Measurements from ENCODE around the gene MSRB2.
A peak's percentile ranks its signal among the peaks of the same experiment; 100 is the strongest.
"Not testable (repeated sequence)": the region's sequence is repeated elsewhere in the genome, so short reads cannot be mapped to it uniquely, and the experiment has no call there.

MSRB2 gene

GRCh38 chr10:23070092-23070912 is 25.1 kb upstream of the MSRB2 start:
- not testable (repeated sequence) for DNase-seq (ENCODE audit: low spot score)

DNA sequence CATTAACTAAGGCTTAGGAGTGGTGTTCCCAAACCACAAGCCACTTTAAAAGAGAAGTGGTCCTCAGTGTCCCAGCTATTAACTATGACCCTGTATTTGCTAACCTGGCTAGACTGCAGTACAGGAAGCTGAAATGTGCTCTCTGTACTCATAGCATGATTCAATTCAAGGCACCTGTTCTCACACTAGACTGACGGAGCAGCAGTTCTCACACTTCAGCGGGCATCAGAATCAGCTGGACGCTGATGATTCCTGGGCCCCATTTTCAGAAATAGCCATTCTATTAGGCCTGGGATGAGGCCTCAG is 24.5 kb upstream of the MSRB2 start:
- DNase-seq (ENCODE audit: low spot score): no peak

GRCh38 chr10:23072593-23072992 is 22.8 kb upstream of the MSRB2 start:
- DNase-seq (ENCODE audit: low spot score): not testable (repeated sequence)

DNA sequence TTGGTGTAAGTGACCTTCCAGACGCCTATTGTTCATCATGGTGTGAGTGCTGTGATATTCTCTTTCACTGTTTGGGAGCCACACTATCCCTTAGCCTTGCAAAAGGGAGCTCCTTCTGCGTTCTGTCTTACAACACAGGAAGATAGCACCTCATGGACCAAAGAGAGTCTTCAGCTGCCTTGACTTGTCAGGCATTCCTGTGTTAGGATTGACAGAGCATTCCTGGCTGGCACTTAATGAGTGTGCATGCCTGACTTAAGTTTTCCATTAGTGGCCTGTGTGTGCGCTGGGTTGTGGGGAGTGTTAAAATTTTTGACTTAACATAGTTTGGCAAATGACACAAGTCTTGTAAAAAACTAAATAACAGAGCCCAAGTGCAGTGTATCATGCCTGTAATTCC is 21.9 kb upstream of the MSRB2 start:
- DNase-seq (ENCODE audit: low spot score): no peak

DNA sequence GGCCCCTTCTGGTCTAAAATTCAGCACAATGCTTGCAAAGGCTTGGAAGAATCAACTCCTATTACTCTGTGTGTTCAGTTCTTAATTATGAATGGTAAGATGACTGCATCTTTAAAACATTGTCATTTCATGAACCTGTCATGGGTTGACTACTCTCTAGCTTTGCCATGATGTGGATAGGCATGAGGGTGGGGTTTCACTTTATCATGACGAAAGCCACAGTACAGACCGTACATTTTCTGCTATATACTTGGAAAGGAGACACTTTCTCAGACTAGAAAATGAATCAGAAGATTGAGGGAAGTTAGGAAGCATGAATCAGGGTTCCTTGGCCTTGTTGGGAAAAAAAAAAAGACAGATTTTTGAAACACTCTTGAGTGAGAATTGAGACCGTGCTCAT is 19.7 kb upstream of the MSRB2 start:
- no peak for DNase-seq (ENCODE audit: low spot score)

GRCh38 chr10:23078114-23078513 is 17.3 kb upstream of the MSRB2 start:
- no peak for DNase-seq (ENCODE audit: low spot score)

DNA sequence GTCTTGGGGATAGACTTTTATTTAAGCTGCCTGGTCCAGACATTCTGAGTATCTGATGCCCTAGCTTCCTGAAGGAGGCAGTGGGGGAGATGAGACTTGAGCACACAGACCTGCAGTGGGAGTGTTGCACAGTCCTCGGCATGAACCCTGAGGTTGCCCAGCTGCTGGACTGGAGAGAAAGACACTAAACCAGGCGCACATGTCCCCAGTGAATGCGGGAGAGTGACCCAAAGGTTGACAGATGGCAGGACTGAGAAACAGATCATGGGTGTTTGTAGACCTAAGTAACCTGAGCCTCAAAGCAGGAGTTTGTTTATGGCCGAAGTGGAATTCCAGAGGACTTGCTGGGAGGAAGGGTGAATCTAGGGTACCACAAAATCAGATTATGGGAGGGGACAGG is 15.7 kb upstream of the MSRB2 start:
- no peak for DNase-seq (ENCODE audit: low spot score)

DNA sequence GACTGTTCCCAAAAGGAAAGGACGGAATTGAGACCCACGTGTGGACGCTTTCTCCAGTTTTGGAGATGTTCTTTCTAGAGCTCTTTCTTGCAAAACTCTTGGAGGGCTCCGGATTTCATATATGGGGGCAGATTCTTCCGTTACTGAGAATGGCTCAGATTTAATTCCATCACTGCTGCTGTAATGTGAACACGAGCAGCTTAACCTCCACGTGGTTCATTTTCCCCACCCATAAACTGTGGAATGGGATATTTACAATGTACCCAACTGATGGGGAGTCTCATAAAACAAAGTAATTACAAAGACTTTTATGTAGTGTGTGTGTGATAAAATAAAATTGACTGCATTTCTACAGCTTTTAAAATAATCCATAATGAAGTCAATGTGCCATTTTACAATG is 15.1 kb upstream of the MSRB2 start:
- no peak for DNase-seq (ENCODE audit: low spot score)

GRCh38 chr10:23081221-23081750 is 14.1 kb upstream of the MSRB2 start:
- no peak for DNase-seq (ENCODE audit: low spot score)

DNA sequence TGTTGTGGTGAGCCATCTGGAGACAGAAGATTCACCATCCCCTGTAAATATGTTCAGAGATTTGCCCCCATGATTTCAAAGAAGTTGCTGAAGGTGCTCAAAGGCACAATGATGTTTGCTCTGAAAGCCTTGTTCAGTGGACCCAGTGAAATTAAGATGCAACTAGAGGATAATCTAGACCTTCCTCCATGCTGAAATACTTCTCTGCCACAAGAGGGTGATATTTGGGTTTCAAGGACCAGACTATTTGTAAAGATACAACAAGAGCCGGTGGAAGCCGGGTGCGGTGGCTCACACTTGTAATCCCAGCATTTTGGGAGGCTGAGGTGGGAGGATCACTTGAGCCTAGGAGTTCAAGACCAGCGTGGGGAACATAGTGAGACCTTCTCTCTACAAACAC is 13.5 kb upstream of the MSRB2 start:
- no peak for DNase-seq (ENCODE audit: low spot score)

GRCh38 chr10:23088609-23089008 is 6.8 kb upstream of the MSRB2 start:
- DNase-seq (ENCODE audit: low spot score): no peak

DNA sequence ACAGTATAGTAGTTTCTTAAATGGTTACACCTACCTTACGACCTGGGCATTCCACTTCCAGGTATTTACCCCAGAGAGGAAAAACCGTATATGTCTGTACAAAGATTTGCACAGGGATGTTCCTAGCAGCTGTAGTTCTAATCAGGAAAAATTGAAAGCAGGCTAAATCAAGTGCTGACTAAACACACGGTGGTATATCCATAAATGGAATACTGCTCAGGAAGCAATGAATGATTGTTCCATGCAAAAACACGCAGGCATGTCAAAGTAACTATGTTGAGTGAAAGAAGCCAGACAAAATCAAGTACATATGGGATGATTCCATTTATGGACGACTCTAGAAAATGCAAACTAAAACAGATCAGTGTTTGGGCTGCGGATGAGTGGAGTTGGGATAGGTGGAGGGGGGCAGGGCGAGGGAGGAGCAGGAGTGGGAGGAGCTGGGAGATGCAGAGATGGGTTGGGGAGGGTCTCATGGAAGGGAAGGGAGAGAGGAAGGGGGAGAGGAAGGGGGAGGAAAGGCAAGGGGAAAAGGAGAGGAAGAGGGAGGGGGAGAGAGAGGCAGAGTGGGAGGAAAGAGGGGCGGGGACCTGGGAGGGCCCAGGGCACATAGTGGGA is 484 bp upstream of the MSRB2 start:
- DNase-seq (ENCODE audit: low spot score): no peak

DNA sequence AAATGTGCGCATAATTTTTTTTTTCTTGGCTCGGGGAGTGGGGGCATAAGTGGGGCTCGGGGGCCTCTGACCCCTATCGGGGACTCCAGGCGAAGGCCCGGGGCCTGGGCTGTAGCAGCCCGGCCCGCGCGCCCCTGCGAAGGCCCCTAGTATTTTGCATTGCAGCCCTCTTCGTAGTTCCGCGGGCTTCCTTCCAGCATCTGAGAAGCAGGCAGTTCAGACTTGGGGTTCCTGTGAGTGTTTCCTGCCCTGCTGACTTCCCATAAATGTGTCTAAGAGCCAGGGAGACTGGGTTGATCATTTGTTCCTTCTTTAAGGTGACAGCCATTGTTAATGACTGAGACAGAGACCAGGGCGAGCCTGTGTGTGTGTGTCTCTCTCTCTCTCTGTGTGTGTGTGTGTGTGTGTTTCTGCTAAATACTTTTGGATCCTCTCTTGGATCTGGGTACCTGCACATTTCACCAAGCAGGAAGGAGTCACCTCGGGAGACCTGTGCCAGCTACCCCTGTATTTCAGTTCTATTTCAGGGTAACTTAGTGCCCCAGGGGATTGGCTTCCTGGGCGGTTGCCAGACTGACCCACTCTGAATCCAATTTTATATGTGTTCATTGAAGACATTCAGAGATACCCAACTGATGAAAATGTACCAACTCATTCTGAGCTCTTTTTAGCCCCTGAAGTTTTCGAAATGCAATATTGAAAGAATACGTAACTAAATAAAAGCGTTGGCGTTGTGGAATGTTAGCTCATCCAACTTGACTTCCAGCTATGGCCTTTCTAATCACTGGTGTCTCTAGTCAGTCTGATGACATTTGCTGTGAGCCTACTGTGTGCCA is 805 bp downstream of the MSRB2 start:
- DNase-seq (ENCODE audit: low spot score): peak; percentile 55

DNA sequence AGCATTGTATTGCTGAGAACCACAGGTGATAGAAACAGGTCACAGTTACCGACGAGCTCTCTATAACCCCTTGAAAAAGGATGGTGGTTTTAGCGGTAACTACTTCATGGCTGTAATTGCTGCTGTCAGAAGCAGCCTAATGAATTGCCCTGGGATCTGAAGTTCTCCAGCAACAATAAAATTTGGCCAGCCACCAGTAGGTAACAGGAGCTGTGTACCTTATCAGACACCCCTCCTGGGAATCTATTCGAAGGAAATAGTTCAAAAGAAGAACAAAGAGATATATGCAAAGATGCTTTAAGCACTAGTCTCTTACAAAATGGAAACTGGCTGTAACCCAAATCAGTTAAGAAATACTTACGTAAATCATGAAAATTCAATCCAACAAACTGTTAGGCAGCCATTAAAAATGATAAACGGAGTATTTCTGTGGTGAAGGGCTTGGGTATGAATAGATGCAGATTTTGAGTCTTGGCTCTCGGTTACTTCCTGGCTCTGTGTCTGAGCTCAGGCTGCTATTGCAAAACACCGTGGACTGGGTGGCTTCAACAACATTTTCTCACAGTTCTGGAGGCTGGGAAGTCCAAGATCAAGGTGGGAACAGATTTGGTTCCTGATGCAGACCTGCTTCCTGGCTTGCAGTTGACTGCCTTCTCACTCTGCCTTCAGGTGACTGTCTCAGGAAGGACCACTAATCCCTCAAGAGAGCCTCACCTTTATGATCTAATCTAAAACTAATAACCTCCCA is 1.6 kb downstream of the MSRB2 start:
- DNase-seq (ENCODE audit: low spot score): no peak

DNA sequence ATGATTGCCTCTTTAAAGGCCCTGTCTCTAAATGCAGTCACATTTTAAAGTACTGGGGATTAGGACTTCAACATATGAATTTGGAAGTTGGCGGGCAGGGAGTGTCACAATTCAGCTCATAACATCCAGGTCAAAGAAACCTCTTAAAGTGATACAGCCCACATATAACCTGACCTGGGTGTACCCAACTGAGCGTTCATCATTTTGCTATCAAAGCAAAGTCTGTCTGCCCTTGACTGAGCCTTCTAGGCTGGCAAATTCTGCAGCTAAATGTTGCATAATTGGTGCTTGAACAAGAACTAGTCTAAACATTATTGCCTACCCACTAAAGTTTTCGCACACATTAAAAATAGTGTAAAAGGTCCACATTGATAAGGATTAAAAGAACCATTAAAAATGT is 3.7 kb downstream of the MSRB2 start:
- DNase-seq (ENCODE audit: low spot score): no peak

GRCh38 chr10:23099816-23100215 is 4.4 kb downstream of the MSRB2 start:
- DNase-seq (ENCODE audit: low spot score): no peak

DNA sequence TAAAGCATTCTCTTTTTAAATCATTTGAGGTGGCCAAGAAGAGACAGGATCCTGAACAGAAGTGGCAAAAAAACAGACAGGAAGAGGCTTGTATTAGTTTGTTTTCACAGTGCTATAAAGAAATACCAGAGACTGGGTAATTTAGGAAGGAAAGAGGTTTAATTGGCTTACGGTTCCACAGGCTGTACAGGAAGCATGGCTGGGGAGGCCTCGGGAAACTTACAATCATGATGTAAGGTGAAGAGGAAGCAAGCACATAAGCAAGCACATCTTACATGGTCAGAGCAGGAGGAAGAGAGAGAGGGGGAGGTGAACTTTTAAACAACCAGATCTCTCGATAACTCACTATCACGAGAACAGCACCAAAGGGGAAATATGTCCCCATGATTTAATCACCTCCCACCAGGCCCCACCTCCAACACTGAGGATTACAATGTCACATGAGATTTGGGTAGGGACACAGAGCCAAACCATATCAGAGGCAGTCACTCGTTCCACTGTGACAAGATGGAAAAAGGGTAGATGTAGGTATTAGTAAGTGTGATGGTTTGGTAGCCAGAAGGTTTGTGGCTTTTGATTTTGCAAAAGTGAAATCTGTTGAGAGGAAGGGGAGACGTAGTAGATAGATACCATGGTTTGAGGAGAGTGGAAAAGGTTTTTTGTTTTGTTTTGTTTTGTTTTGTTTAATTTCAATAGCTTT is 5.1 kb downstream of the MSRB2 start:
- DNase-seq (ENCODE audit: low spot score): no peak

DNA sequence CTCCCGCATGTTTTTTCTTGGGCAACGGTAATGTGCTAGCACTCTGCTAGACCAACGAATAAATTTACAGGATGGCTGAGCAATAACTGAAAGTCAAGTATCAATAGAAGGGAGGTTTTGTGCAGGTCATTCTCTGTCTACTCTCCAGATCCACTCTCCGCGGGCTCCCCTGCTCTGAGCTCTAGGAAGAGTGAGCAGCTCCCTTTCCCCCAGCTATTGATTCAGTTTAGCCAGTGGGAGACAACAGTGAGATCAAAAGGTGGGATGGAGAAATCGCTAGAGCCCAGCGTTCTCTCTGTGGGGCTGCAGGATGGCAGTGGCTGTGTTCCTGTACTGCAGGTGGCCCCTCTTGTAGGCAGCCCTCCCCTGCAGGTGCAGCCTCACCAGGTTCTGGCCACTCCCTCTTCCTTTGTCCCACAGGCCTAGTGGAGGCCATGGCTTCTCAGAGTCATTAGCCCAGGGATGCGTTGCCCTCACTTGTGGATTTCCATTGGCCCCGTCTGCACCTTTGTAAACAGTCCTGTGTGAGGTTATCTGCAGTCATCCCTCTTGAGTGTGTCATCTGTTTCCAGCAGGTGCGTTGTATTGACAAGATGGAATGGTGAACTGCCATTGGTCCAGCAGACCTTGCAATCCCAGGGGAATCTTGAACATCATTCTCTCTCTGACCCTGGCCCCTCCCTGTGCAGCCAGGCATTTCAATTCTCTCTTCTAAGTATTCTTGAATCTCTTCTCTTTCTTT is 11.1 kb downstream of the MSRB2 start:
- no peak for DNase-seq (ENCODE audit: low spot score)

DNA sequence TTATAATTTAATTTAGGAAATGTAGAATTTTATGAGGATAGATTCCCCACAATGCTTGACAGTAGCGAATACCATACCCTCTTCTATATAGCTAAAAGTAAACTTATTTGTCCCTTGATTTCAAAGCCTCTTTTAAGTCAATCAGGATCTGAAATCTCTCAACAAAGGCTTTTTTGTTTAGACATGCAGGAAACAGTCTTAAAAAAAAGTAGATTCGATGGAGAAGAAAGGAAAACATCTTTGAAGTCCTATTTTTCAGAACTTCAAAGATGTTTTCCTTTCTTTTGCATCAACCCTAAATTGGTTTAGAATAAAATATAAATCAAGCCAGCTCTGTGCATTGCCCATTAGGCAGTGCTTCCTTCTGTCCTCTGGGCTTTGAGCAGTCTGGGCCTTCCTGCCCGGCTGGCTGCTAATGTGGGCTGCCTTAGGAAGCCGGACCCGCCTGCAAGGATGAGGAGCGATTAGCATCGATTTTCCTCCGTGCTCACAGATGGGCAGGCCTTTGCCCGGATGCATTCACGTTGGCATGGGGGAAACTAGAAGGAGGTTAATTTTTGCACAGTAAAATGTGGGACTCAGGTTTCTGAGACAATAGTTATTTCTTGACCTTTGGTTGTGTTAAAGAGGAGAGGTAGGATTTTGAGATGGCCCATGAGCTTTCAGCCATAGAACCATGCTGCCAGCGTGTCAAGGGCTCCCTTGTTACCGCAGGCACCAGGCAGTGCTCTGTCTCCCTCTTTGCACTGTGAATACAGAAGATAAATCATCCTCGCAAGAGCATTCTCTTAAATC is 15.5 kb downstream of the MSRB2 start:
- peak; percentile 45 for DNase-seq (ENCODE audit: low spot score)

Measured in globus pallidus (tissue), 1 donor.